A549 (cell line): Measurements from ENCODE around the gene MATK. TPM values are rescaled to one million over a fixed set of nuclear protein-coding genes. Genes with fewer than 3 reads are reported as not detected.

Experiments used
- ATAC-seq, 2 experiments: fragments of 200-7000 bp in 1 of 2; fragments of >200 bp in 1 of 2; cut with Nextera tagmentation in 1 of 2; cut with Tn5 transposase in 1 of 2; 3 replicates each; pipeline versions ENCODE4 v1.8.0 to v1.9.1; 2018 to 2020; ENCODE audit warnings: mild to moderate bottlenecking in 1 of 2, moderate library complexity in 1 of 2
- CTCF ChIA-PET: fragments of 300-600 bp; sonication (Branson Sonifier 250); formaldehyde crosslinking; extraction: SDS; loops from one replicate; lab custom pipeline; 2021; ENCODE audit warnings: antibody characterized with exemption, inconsistent platforms; lab: Yijun Ruan, JAX
- POLR2A ChIA-PET: fragments of 350-600 bp; formaldehyde crosslinking; extraction: SDS; loops from one replicate; lab custom pipeline; 2021; ENCODE audit warnings: antibody characterized with exemption, inconsistent platforms; lab: Yijun Ruan, JAX
- DNase-seq, 2 experiments: peaks; one replicate each; pipeline versions ENCODE4 v3.0.0 to v3.0.0-alpha.2; 2011 to 2016; ENCODE audit warnings: low read depth in 1 of 2, low spot score in 1 of 2
- FAIRE-seq: peaks from 2 replicates; lab custom pipeline; 2011; peaks lifted over from hg19 to GRCh38; lab: Jason Lieb, UNC
- H3K27ac ChIP-seq, 2 experiments: fragments of >200 bp; sonication (Bioruptor Twin); formaldehyde crosslinking; 3 replicates each; pipeline ENCODE4 v1.5.1; 2016 to 2017
- H3K4me1 ChIP-seq: fragments of >200 bp; sonication (Bioruptor Twin); formaldehyde crosslinking; 3 replicates; pipeline ENCODE4 v1.6.1; 2016
- H3K4me2 ChIP-seq: fragments of >200 bp; sonication (Bioruptor Twin); formaldehyde crosslinking; 3 replicates; pipeline ENCODE4 v1.6.1; 2016
- H3K4me3 ChIP-seq: fragments of >200 bp; sonication (Bioruptor Twin); formaldehyde crosslinking; 3 replicates; pipeline ENCODE4 v1.5.1; 2016
- H3K9me3 ChIP-seq: fragments of >200 bp; sonication (Bioruptor Twin); formaldehyde crosslinking; 3 replicates; pipeline ENCODE4 v1.6.1; 2016
- BCL3 ChIP-seq: fragments of >200 bp; sonication (Bioruptor Twin); formaldehyde crosslinking; IDR thresholded peaks from 3 replicates; pipeline ENCODE4 v1.6.1; 2016
- BHLHE40 ChIP-seq: IDR thresholded peaks from 2 replicates; pipeline ENCODE4 v1.6.1; 2012; ENCODE audit warnings: low read depth, low read length, inconsistent platforms
- CBX2 ChIP-seq: fragments of 200-600 bp; sonication (generic); IDR thresholded peaks from 2 replicates; pipeline ENCODE4 v1.6.1; 2016; ENCODE audit warnings: low read depth, mild to moderate bottlenecking, borderline replicate concordance
- CBX8 ChIP-seq: fragments of 200-600 bp; sonication (generic); IDR thresholded peaks from 2 replicates; pipeline ENCODE4 v1.6.1; 2016
- CHD2 ChIP-seq: fragments of 150-350 bp; IDR thresholded peaks from 2 replicates; pipeline ENCODE4 v1.6.1; 2014; ENCODE audit warnings: low read length; ENCODE audit not compliant: partially characterized antibody
- EHF ChIP-seq: fragments of 250-450 bp; sonication (Bioruptor Pico); IDR thresholded peaks from 2 replicates; pipeline ENCODE4 v1.5.0; 2020; ENCODE audit warnings: mild to moderate bottlenecking
- ESRRA ChIP-seq: fragments of 150-350 bp; IDR thresholded peaks from 2 replicates; pipeline ENCODE4 v1.6.1; 2014; ENCODE audit warnings: mild to moderate bottlenecking, low read length, borderline replicate concordance
- FOSB ChIP-seq: fragments of 250-450 bp; sonication (Bioruptor Pico); IDR thresholded peaks from 2 replicates; pipeline ENCODE4 v1.5.0; 2020; ENCODE audit warnings: mild to moderate bottlenecking, moderate library complexity
- GATA3 ChIP-seq: IDR thresholded peaks from 2 replicates; pipeline ENCODE4 v1.6.1; 2012; ENCODE audit warnings: borderline replicate concordance
- HEYL ChIP-seq: fragments of 250-450 bp; sonication (Bioruptor Pico); IDR thresholded peaks from 2 replicates; pipeline ENCODE4 v1.8.0; 2021; ENCODE audit warnings: mild to moderate bottlenecking, moderate library complexity
- HMGXB4 ChIP-seq: fragments of 250-450 bp; sonication (Bioruptor Pico); IDR thresholded peaks from 2 replicates; pipeline ENCODE4 v1.5.0; 2021; ENCODE audit warnings: mild to moderate bottlenecking, moderate library complexity, borderline replicate concordance
- MAX ChIP-seq: IDR thresholded peaks from 2 replicates; pipeline ENCODE4 v1.6.1; 2012
- RCOR1 ChIP-seq: fragments of 150-350 bp; IDR thresholded peaks from 2 replicates; pipeline ENCODE4 v1.6.1; 2014; ENCODE audit warnings: antibody characterized with exemption, low read length, low read depth
- REST ChIP-seq: fragments of 200-600 bp; sonication (generic); IDR thresholded peaks from 2 replicates; pipeline ENCODE4 v1.6.1; 2016; ENCODE audit warnings: antibody characterized with exemption, mild to moderate bottlenecking, moderate library complexity
- RFX5 ChIP-seq: fragments of 450-650 bp; IDR thresholded peaks from 2 replicates; pipeline ENCODE4 v1.7.1; 2014; ENCODE audit warnings: antibody characterized with exemption, mild to moderate bottlenecking, moderate library complexity
- TFCP2L1 ChIP-seq: fragments of 250-450 bp; sonication (Bioruptor Pico); IDR thresholded peaks from 2 replicates; pipeline ENCODE4 v1.5.0; 2021; ENCODE audit warnings: mild to moderate bottlenecking
- TP53 ChIP-seq: fragments of 250-450 bp; sonication (Bioruptor Pico); IDR thresholded peaks from 2 replicates; pipeline ENCODE4 v1.5.0; 2021; ENCODE audit warnings: mild to moderate bottlenecking, moderate library complexity
- ZFP36 ChIP-seq: fragments of 450-650 bp; IDR thresholded peaks from 2 replicates; pipeline ENCODE4 v1.6.1; 2014; ENCODE audit warnings: borderline replicate concordance; ENCODE audit not compliant: partially characterized antibody
- ZSCAN20 ChIP-seq: fragments of 250-450 bp; sonication (Bioruptor Pico); IDR thresholded peaks from 2 replicates; pipeline ENCODE4 v1.8.0; 2022; ENCODE audit warnings: mild to moderate bottlenecking, moderate library complexity
- WGBS: methylation state at CpG from one replicate; pipeline ENCODE4 v1.1.6; 2017; ENCODE audit errors: missing lambda C conversion rate; 5-methylcytosine and 5-hydroxymethylcytosine counted together
- polyA plus RNA-seq, 4 experiments: library from polyadenylated mRNA; depleted of rRNA in 3 of 4; stranded (reverse); fragments of >200 nt; fragmentation: RNase III in 1 of 4; extraction: RNeasy Plus Mini Kit Qiagen cat#74134 plus additional on column Dnase treatment in 1 of 4; gene quantifications; 2 replicates in 3 of 4; 3 replicates in 1 of 4; pipeline ENCODE4 v1.2.3, GENCODE V29; 2011 to 2017

MATK gene
- polyA plus RNA-seq, 2 of the 4 experiments (the other 2 are of a cell fraction) = 0.12 to 0.45 TPM

- no peak for TF ChIP-seq TP53 (CRISPR knock-in tag)
- TF ChIP-seq ESRRA = no peak
- no peak for TF ChIP-seq GATA3
- TF ChIP-seq FOSB (CRISPR knock-in tag) = no peak
- no peak for TF ChIP-seq CHD2
- no peak for TF ChIP-seq HEYL (CRISPR knock-in tag)
- no peak for TF ChIP-seq CBX8
- TF ChIP-seq CBX2 = no peak
- TF ChIP-seq BHLHE40 = no peak
- no peak for TF ChIP-seq RCOR1
- no peak for TF ChIP-seq RFX5
- no peak for TF ChIP-seq REST
- TF ChIP-seq MAX = no peak
- TF ChIP-seq BCL3 = no peak
- no peak for TF ChIP-seq EHF (CRISPR knock-in tag)
- TF ChIP-seq ZSCAN20 = no peak
- no peak for TF ChIP-seq TFCP2L1 (CRISPR knock-in tag)
- TF ChIP-seq HMGXB4 (CRISPR knock-in tag) = no peak
- no peak for TF ChIP-seq ZFP36
- no peaks in the 10 kb centered on the region for H3K4me1 ChIP-seq
- no peak overlapping the region for H3K4me3 ChIP-seq
- DNase-seq = no peak
- H3K9me3 ChIP-seq = no peaks in the 10 kb centered on the region
- no peak for FAIRE-seq
- POLR2A ChIA-PET = no interaction called here
- ATAC-seq = no peak
- WGBS = 83% methylated on average over 10 of the region's 22 CpGs
- H3K4me2 ChIP-seq = no peak overlapping the region
- H3K27ac ChIP-seq = no peak overlapping the region
- CTCF ChIA-PET = interaction anchor here (0.8 to 3.6 kb wide), 2 partner anchors 8 to 93 kb away, joined by 4 to 25 read pairs; no protein-coding TSS in a partner anchor
Observed at GRCh38 chr19:3813473-3814392, 27.6 kb upstream of the MATK start.
